ENCODE data around the gene RNPEPL1. TPM values are rescaled to one million over a fixed set of nuclear protein-coding genes. Genes with fewer than 3 reads are reported as not detected.

RNPEPL1 gene
- total RNA-seq, 1 donor from 2014 or later: 74.1 TPM

DNA sequence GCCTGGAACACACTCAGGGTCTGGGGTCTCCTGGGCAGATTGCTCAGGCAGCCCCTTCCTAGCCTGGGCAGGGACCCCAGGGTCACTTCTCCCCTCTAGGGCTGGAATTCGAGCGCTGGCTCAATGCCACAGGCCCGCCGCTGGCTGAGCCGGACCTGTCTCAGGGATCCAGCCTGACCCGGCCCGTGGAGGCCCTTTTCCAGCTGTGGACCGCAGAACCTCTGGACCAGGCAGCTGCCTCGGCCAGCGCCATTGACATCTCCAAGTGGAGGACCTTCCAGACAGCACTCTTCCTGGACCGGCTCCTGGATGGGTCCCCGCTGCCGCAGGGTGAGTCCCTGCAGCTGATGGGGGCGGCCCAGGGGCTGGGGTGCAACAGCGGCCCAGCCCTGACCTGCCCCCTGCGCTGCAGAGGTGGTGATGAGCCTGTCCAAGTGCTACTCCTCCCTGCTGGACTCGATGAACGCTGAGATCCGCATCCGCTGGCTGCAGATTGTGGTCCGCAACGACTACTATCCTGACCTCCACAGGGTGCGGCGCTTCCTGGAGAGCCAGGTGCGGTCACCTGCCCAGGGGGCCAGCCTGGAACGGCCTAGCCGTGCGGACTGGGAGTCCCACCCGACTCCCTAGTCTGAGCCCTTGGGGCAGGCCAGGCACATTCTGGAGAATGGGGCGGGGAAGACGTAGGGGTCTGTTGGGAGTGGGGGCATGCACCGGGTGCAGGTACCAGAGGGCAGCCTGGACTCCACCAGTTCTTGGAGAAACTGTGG lies 8.3 kb downstream of the RNPEPL1 start:
- no peak for DNase-seq (ENCODE audit: low read depth)

DNA sequence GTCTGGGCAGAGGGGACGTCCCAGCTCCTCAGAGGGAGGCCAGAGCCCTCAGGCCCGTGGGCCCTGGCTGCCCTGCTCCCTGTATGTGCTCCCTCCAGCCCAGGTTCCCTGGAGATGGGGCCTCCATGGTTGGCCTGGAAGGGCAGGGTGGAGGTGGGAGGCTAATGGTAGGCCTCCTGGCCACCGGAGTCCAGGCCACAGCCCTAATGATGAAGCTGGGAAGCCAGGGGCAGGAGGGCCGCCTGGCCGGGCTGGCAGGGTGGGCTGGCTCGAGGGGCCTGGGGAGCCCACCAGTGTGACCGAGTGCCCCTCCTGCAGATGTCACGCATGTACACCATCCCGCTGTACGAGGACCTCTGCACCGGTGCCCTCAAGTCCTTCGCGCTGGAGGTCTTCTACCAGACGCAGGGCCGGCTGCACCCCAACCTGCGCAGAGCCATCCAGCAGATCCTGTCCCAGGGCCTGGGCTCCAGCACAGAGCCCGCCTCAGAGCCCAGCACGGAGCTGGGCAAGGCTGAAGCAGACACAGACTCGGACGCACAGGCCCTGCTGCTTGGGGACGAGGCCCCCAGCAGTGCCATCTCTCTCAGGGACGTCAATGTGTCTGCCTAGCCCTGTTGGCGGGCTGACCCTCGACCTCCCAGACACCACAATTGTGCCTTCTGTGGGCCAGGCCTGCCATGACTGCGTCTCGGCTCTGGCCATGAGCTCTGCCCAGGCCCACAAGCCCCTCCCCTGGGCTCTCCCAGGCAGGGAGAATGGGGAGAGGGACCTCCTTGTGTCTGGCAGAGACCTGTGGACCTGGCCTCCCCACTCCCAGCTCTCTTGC lies 9.2 kb downstream of the RNPEPL1 start:
- DNase-seq (ENCODE audit: low read depth): no peak

DNA sequence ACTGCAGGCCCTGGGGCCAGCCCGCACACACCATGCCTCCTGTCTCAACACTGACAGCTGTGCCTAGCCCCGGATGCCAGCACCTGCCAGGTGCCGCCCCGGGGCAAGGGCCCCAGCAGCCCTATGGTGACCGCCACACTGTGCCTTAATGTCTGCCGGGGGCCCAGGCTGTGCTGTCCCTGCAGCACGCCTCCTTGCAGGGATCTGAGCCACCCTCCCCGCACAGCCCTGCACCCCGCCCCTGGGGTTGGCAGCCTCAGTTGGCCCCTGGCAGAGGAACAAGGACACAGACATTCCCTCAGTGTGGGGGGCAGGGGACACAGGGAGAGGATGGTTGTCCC lies 9.8 kb downstream of the RNPEPL1 start:
- no peak for DNase-seq (ENCODE audit: low read depth)

DNA sequence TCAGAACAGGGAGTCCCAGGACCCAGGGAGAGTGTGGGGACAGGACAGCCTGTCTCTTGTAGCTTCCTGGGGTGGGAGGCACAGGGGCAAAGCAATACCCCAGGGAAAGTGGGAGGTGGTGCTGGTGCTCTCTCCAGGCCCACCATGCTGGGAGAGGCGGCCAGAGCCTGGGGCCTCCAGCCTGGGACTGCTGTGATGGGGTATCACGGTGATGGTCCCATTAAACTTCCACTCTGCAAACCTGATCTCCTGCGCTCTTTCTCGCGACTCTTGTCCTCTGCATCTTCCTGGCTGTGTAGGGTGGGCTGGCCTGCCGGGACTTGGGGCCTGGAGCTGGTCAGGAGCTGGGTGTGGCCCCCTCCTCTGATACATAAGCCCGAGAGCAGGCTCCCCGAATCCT lies 10.2 kb downstream of the RNPEPL1 start:
- no peak for DNase-seq (ENCODE audit: low read depth)

DNA sequence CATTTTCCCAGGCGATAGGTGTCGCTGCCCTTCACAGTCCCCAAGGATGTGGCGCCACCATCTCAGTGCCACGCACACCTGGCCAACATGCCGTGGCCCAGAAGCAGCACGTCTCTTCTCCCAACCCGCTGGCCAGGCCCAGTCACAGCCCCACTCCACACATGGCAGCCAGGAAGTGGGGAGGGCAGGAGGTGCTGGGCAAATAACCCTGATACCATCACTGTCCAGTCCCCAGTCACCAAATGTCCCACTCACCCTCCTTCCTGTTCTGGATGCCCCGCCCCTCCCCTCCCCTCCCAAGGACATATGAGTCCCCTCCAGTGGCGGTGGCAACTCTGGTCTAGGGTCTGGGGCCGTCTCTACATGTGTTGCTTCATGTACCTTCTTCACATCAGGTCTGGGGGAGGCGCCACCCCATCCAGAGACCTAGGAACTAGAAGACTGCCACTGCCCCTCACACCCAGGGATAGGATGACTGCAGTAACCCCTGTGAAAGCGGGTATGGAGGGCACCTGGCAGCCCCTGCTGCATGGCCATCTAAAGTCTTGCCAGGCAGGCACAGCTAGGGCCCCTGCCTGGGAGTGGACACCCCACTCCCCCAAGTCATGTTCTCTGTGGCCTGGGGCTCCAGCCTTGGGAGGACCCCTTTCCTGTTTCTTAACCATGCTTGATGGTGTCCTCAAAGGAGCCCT lies 10.9 kb downstream of the RNPEPL1 start:
- DNase-seq (ENCODE audit: low read depth): no peak

DNA sequence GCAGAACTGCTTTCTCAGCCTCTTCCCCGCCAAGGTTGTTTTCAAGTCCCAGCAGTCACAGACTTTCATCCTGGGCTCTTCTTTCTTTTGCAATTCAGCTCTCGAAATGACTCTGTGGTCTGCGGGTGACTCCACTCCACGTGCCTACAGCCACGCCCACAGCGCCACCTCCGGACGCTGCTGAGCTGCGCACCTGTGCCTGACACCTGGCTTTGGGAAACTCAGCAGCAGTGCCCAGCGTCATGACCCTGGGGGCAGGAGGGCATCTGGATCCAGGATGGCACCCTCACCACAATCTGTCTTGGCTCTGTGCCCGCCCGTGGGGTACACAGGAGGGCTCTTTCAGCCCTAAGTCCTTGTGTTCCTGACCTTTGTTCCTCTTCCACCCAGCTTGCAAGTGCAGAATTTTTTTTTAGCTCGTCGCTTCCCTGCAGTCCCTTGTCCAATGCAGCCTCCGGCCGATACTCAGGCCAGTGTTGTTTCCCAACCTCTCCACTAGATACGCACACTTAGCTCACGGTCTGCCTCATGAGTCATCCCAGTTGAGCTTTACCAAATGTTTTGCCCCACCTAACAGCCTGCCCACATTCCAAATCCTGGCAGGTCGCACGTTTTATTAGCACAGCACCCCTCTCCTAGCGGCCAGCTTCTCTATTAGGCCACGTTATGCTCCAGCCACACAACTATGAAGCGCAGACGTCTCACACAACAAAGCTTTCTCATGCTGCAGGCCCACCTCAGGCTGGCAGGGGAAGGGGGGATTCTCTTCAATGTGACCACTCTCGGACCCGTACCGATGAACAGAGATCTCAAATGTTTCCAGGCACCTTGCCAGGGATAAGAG lies 11.7 kb downstream of the RNPEPL1 start:
- DNase-seq (ENCODE audit: low read depth): peak; percentile 89

DNA sequence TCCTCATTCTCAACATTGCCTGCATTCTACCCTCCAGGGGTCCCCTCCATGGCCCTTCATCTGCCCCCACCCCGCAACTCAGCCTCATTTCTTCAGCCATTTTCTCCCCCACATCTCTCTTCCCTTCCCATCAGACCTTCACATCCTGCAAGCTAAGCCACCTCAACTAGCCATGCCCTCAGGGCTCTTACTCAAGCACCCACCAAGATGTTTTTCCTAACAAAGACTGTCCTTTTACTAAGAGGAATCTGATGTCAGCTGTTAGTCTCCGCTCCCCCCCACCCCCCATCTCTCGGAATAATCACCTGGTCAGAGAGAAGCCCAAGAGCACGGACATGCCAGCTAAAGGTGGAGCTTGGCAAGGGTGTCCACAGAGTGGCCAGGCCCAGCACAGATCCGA lies 13.5 kb downstream of the RNPEPL1 start:
- no peak for DNase-seq (ENCODE audit: low read depth)

DNA sequence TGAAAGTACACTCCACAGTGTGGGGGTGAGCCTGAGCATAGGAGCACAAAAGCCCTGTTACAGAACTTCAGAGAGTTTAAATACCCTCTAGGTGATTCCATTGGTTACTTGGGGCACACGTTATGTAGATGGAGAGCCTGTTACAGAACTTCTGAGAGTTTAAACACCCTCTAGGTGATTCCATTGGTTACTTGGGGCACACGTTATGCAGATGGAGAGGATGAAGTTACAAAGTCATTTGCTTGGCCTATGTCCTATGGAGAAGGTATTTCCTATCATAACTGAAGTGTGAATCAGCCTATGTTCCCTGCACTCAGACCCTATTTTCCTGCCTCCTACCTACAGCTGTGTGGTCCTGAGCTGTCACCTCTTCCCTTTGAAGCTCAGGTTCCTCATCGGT lies 14.5 kb downstream of the RNPEPL1 start:
- no peak for DNase-seq (ENCODE audit: low read depth)

DNA sequence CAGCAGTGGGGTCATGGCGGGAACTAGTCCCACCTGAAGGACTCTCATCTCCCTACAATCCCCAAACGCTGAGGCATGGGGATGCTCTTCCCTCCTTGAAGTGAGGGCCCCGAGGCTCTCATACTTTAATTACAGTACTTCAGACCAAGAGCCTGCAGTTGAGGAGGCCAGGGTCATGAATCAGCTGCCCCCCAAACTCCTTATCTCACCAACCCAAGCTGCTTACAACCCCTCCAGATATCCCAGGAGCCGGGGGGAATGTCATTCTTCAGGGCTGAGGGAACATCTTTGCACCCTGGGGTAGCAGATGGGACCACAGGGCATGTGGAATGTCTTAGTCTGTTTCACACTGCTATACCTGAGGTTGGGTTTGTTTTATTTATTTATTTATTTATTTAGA lies 15.5 kb downstream of the RNPEPL1 start:
- DNase-seq (ENCODE audit: low read depth): no peak

DNA sequence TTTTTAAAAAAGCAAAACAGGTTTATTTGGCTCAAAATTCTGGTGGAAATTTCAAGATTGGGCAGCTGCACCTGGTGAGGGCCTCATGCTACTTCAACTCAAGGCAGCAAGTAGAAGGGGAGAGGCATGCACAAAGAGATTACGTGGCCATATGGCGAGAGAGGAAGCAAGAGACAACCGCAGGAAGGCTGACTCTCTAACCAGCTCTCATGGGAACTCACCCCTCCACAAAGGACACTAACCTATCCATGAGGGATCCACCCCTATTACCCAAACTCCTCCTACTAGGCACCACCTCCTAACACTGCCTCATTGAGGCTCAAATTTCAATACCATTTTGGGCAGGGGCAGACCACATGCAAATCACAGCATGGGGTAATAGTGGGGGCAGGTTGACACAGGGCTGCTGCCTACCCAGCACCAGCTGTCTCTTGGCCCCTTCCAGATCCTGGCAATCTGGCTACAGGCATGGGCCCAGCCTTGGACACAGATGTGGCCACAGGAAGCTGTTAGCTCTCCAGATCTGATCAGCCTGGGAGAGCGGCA lies 16.3 kb downstream of the RNPEPL1 start:
- no peak for DNase-seq (ENCODE audit: low read depth)

DNA sequence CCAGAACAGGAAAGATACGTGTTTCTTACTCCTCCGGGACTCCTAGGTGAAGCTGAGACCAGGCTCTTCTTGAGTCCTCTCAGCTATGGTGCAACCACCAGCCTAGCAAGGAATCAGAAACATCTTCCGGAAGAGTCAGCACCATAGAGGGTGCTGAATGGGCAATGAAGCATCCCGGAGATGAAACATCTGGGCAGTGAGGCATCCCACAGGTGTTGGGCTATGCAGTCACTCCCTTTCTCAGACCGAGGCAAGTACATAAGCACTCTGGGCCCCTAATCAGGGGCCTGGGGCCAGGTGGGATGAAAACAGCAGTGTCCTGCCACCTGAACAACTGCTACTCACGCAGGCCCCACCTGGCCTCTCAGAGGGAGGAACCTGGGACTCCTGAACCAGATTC lies 16.8 kb downstream of the RNPEPL1 start:
- no peak for DNase-seq (ENCODE audit: low read depth)

DNA sequence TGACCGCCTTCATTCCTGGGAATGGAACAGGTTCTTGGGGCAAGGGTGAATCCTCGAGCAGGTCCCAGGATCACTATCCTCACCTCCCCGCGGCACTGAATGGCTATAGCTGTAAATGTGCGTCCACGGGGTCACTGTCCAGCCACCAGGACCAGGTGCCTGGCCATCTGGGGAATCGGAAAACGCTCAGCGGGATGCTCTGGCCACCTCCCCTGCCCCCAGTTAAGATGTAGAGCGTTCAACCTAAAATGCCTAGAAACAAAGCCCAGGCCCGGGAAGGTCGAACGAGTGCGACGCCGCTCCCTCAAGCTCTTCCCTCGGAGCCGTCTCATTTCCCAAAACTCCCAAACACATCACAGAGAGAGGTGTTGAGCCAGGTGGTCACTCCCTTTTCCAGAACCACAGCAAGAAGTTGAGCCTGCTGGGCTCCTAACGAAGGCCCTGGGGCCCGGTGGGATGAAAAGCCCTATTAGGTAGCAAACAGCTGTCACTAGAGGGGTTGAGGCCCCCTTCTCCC lies 17.5 kb downstream of the RNPEPL1 start:
- DNase-seq (ENCODE audit: low read depth): no peak

DNA sequence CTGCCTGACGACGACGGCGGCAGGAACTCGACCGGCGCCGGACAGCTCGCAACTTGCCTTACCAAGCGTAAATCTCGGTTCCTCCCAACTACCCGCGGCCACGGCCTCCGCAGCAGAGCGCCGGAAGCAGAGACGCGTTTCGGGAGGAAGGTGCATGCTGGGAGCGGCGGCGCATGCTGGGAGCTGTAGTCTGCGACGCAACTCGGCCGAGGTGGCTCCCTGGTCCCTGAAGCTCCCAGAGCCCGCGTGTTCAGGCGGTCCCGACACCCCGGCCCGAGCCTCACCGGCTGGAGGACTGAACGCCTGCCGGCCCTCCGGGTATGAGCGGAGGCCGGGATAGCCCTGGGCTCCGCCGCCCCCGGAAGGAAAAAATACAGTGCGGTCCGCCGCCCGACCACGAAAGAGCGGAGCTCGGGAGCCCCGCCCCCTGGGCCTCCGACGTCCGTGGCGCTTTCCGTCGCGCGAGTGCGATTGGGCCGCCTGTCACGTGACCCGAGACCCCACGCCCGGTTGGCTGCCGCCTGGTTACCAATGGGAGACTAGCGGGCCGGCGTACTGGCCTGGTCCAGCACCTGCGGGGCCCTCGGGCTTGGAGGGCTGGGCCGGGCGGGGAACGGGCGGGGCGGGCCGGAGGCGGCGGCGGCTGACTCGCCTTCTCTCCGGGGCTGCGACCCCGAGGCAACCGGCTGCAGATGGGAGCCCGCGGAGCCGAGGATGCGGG lies 18.1 kb downstream of the RNPEPL1 start, which contains the start of gene CAPN10:
Gene CAPN10, plus strand, starts transcription at position 537 of the 721 bp plus-strand sequence. Its CDS starts 178 bp downstream, at position 715.
- DNase-seq (ENCODE audit: low read depth): peak; percentile 80

DNA sequence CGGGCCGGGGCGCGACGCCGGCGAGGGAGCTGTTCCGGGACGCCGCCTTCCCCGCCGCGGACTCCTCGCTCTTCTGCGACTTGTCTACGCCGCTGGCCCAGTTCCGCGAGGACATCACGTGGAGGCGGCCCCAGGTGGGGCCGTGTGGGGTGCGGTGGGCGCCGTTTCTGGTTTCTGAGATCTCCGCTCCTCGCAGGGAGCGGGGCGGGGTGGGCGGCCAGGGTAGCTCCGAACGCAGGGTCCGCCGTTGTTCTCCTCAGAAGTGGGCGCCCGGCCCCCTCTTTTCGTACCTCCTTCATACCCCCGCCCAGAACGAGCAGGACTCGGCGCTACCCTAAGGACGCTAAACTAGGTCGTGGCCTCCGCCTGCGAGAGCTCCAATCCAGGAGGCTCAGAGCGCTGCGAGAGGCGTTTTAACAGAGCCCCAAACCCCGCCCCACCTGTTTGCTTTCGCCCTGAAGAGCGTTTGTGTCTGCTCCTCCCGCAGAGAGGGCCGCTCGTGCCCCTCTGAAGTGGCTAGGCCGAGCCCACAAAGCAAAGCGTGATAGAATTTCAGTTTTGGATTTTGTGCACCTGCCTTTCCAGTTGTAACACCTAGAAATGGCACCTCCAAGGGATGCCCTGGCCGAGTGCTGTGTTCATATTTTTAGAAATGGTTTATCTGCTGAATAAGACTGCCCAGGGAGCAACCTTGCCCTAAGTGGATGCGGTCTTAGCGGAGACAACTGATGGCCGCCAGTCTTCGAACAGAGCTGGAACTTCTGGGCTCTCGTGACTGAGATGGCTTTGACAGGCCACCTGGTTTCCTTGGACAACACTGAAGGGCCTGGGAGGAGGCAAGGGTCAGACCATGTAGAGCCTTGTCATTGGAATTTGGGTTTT lies 18.9 kb downstream of the RNPEPL1 start:
- DNase-seq (ENCODE audit: low read depth): no peak

DNA sequence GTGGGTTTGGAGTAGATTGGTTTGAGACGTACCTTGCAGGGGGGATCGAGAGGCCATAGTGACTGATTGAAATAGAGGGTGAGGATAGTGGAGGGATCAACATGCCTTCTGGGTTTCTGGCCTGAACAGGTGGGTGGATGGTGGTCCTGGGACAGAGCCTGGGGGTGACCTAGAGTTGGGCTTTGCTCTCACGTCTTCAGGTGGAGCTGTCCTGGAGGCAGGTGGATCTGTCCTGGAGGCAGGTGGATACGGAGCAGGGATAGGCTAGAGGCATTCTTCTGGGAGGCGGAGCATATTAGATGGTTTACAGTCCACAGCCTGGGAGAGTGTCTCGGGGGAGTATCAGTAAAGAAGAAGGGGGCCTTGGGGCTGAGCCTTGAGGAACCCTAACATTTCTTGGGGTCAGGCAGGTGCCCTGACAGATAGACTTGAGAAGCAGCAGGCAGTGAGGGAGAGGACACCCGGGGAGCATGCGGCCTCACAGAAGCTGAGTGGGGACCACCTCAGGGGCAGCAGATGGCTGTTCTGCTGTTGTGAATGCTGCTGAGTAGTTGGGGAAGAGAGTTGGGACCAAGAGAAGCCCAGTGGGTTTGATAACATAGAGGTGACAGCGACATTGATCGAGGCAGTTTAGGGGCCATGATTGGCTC lies 19.8 kb downstream of the RNPEPL1 start:
- no peak for DNase-seq (ENCODE audit: low read depth)

DNA sequence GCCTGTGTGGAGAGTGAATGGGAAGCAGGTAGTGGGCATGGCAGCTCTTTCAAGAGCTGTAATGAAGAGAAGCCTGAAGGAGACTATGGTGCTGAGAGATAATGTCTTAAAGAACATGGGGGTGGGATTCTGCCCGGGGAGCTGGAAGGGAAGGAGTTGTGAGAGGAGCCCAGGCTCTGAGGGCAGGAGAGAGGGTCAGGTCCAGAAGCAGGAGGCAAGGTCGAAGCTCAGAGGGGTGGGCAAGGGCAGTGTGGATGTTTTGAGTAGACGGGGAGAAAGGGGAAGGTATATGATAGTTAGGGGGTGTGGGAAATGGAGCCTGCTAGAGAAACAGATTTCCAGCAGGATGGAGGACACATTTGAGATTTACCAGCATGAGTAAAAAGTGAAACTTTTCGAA lies 20.4 kb downstream of the RNPEPL1 start:
- DNase-seq (ENCODE audit: low read depth): no peak

DNA sequence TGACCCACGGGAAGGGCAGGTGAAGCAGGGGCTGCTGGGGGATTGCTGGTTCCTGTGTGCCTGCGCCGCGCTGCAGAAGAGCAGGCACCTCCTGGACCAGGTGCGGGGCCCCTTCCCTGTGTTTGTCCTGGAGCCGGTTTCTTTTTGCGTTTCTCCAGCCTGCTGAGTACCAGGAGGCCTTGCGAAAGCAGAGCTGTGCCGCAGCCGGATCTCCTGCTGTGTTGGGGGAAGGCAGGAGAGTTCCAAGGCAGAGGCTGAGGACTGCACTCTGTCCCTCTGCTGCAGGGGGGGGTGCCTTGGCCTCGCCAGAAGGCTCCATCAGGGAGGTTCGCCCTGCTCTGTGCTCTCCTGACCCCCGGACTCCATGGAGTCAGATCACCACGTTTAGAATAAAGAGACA lies 21.1 kb downstream of the RNPEPL1 start:
- DNase-seq (ENCODE audit: low read depth): no peak

DNA sequence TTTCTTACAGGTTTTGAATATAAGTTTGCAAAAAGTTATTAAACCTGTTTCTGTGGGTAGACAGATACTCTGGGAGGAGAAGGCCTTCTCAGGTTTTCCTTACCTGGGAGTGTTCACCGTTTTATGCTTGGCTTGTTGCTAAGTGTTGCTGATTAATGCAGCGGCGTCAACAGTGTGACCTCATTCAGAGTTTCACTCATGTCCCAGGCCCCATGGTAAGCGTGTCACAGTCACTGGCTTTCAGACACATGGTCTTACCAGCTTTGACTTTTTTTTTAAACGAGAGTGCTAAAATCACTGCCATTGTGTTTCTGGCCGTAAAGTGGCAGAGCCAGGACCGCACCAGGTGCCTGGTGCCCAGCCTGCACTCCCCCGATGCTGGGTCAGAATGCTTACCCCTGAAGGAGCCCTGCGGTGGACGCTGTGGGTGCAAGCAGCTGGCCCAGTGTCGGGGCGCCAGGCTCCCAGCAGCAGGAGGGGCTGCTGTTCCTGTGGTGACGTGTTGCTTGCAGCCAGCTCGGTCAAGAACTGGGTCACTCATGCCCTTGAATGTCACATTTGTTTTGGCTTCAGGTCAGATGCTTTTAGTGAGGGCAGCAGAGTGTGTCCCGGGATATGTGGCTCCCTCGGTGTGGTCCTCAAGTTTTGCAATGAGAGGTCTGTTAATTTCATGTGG lies 21.7 kb downstream of the RNPEPL1 start:
- peak; percentile 38 for DNase-seq (ENCODE audit: low read depth)

All from renal cortical epithelial cell (primary cell).